K562 (cell line): ENCODE measurements around the gene TACR1. TPM values are rescaled to one million over a fixed set of nuclear protein-coding genes. Genes with fewer than 3 reads are reported as not detected.

Source experiments
- ATAC-seq: fragments of 200-7000 bp; cut with Tn5 transposase; 3 replicates; pipeline ENCODE4 v1.9.1; 2020; ENCODE audit warnings: moderate library complexity
- Bru-seq: library from RNA; stranded (reverse); fragments of 400-500 nt; gene quantifications from one replicate; lab custom pipeline; 2021; lab: Mats Ljungman, UMichigan
- BruChase-seq, 2 experiments: library from RNA; stranded (reverse); fragments of 400-500 nt; gene quantifications; one replicate each; lab custom pipeline; 2021; lab: Mats Ljungman, UMichigan
- BruUV-seq: library from RNA; stranded (reverse); fragments of 400-500 nt; replicated peaks from 2 replicates; lab custom pipeline; 2021; lab: Mats Ljungman, UMichigan
- CTCF ChIA-PET: fragments of 300-600 bp; formaldehyde crosslinking; extraction: SDS; loops from one replicate; lab custom pipeline; 2021; ENCODE audit warnings: low intra/inter-chr PET ratio; lab: Yijun Ruan, JAX
- POLR2A ChIA-PET: fragments of 300-600, 350-650 bp; sonication (Branson Sonifier 250); formaldehyde crosslinking; extraction: SDS; loops from one replicate; lab custom pipeline; 2021; ENCODE audit warnings: antibody characterized with exemption, inconsistent platforms; lab: Yijun Ruan, JAX
- DNase-seq, 4 experiments: peaks; one replicate each; pipeline versions ENCODE4 v3.0.0 to v3.0.0-alpha.2; 2011 to 2018; ENCODE audit warnings: low spot score in 3 of 4, mixed read lengths in 3 of 4; ENCODE audit errors: extremely low read depth in 1 of 4
- FAIRE-seq: peaks from 2 replicates; lab custom pipeline; 2011; peaks lifted over from hg19 to GRCh38; lab: Jason Lieb, UNC
- H2AFZ ChIP-seq: 2 replicates; pipeline ENCODE4 v1.6.0; 2011; ENCODE audit warnings: low read depth, low read length, control low read depth, inconsistent platforms
- H3K27ac ChIP-seq: fragments of 200-600 bp; 3 replicates; pipeline ENCODE4 v1.8.0; 2011; ENCODE audit warnings: low read depth, mild to moderate bottlenecking, control low read depth, inconsistent platforms, low read length, moderate library complexity, mixed read lengths; ENCODE audit errors: extremely low read depth
- H3K27me3 ChIP-seq, 2 experiments: fragments of 300-600 bp in 1 of 2; 2 replicates in 1 of 2; 3 replicates in 1 of 2; pipeline versions ENCODE4 v1.6.0 to v1.8.0; 2011; ENCODE audit warnings: inconsistent platforms in 2 of 2, low read length in 2 of 2, mild to moderate bottlenecking in 1 of 2, mixed read lengths in 1 of 2, moderate library complexity in 1 of 2; ENCODE audit not compliant: control insufficient read depth in 2 of 2, insufficient read depth in 2 of 2
- H3K36me3 ChIP-seq: fragments of 300-600 bp; 3 replicates; pipeline ENCODE4 v1.8.0; 2011; ENCODE audit warnings: mild to moderate bottlenecking, low read length, inconsistent platforms; ENCODE audit not compliant: control insufficient read depth, insufficient read depth
- H3K4me1 ChIP-seq, 2 experiments: fragments of 200-600 bp in 1 of 2; replicated peaks in 1 of 2; 2 replicates in 1 of 2; 3 replicates in 1 of 2; pipeline versions ENCODE4 v1.5.1 to v1.8.0; 2011; ENCODE audit warnings: inconsistent platforms in 2 of 2, low read length in 2 of 2, mild to moderate bottlenecking in 1 of 2, mixed read lengths in 1 of 2, moderate library complexity in 1 of 2; ENCODE audit not compliant: control insufficient read depth in 2 of 2, insufficient read depth in 2 of 2
- H3K4me2 ChIP-seq: 2 replicates; pipeline ENCODE4 v1.6.1; 2011; ENCODE audit warnings: low read length, control low read depth, inconsistent platforms, mixed read lengths; ENCODE audit not compliant: insufficient read depth
- H3K4me3 ChIP-seq: fragments of 200-600 bp; sonication (generic), shearing (Covaris generic); 2 replicates; pipeline ENCODE4 v1.5.1; 2016; ENCODE audit warnings: control low read depth, inconsistent platforms
- H3K79me2 ChIP-seq: fragments of 200-600 bp; 3 replicates; pipeline ENCODE4 v1.8.0; 2011; ENCODE audit warnings: low read length, inconsistent platforms; ENCODE audit not compliant: control insufficient read depth, insufficient read depth
- H3K9ac ChIP-seq, 2 experiments: 2 replicates each; pipeline versions ENCODE4 v1.6.0 to v1.6.1; 2011; ENCODE audit warnings: low read depth in 2 of 2, low read length in 2 of 2, control low read depth in 1 of 2, inconsistent platforms in 1 of 2, mild to moderate bottlenecking in 1 of 2, mixed read lengths in 1 of 2; ENCODE audit not compliant: insufficient read depth in 1 of 2
- H3K9me1 ChIP-seq: one replicate; pipeline ENCODE4 v1.6.0; 2011; ENCODE audit warnings: inconsistent platforms, mild to moderate bottlenecking, low read length, moderate library complexity; ENCODE audit not compliant: control insufficient read depth, insufficient read depth
- H3K9me3 ChIP-seq: replicated peaks from 2 replicates; pipeline ENCODE4 v1.5.1; 2011; ENCODE audit warnings: low read depth, low read length, inconsistent platforms; ENCODE audit not compliant: control insufficient read depth, insufficient read depth
- H4K20me1 ChIP-seq: replicated peaks from 2 replicates; pipeline ENCODE4 v1.6.1; 2011; ENCODE audit warnings: low read length, inconsistent platforms, mixed read lengths; ENCODE audit not compliant: control insufficient read depth, insufficient read depth
- CREM ChIP-seq: IDR thresholded peaks from 2 replicates; pipeline ENCODE4 v1.6.1; 2014; ENCODE audit warnings: antibody characterized with exemption, low read depth
- CTCFL ChIP-seq: IDR thresholded peaks from 2 replicates; pipeline ENCODE4 v1.6.1; 2011; ENCODE audit warnings: borderline replicate concordance, low read depth, mild to moderate bottlenecking, moderate library complexity, low read length; ENCODE audit not compliant: insufficient read depth, poor library complexity, severe bottlenecking
- HNRNPLL ChIP-seq: fragments of 200-400 bp; formaldehyde crosslinking; IDR thresholded peaks from 2 replicates; pipeline ENCODE4 v1.6.1; 2017; ENCODE audit warnings: low read length, low read depth, mild to moderate bottlenecking; ENCODE audit not compliant: poor library complexity, severe bottlenecking
- HSF4 ChIP-seq: fragments of 250-450 bp; sonication (Bioruptor Pico); IDR thresholded peaks from 2 replicates; pipeline ENCODE4 v2.1.2; 2022; ENCODE audit warnings: mild to moderate bottlenecking, moderate library complexity, borderline replicate concordance
- LCOR ChIP-seq: sonication (generic); formaldehyde crosslinking; IDR thresholded peaks from 2 replicates; pipeline ENCODE4 v1.8.0; 2022; ENCODE audit warnings: mild to moderate bottlenecking, missing genetic modification reagents
- PRMT5 ChIP-seq: sonication (generic); formaldehyde crosslinking; IDR thresholded peaks from 2 replicates; pipeline ENCODE4 v1.5.0; 2020; ENCODE audit warnings: missing genetic modification reagents
- TOE1 ChIP-seq, 2 experiments: fragments of 450-650 bp in 1 of 2; sonication (generic) in 1 of 2; formaldehyde crosslinking in 1 of 2; IDR thresholded peaks; 2 replicates each; pipeline versions ENCODE4 v1.7.1 to v1.8.0; 2016 to 2022; ENCODE audit warnings: borderline replicate concordance in 2 of 2, mild to moderate bottlenecking in 2 of 2, antibody characterized with exemption in 1 of 2, inconsistent platforms in 1 of 2, low read depth in 1 of 2, missing genetic modification reagents in 1 of 2, moderate library complexity in 1 of 2
- WGBS: fragments of 100-300 bp; shearing (Covaris generic); methylation state at CpG from one replicate; pipeline ENCODE4 v1.1.6; 2016; ENCODE audit warnings: low coverage, mixed read lengths; ENCODE audit not compliant: insufficient coverage; ENCODE audit errors: missing lambda C conversion rate; 5-methylcytosine and 5-hydroxymethylcytosine counted together
- in situ Hi-C: fragments of 300-500 bp; cut with MboI; formaldehyde crosslinking; loops from 4 replicates; pipeline ENCODE4 v1.15.0; 2018; ENCODE audit warnings: inconsistent platforms, mixed read lengths
- intact Hi-C: fragments of 100-400 bp; cut with micrococcal nuclease; formaldehyde crosslinking; loops from 2 replicates; pipeline ENCODE4 v1.14.2; 2022
- long read RNA-seq, 3 experiments: library from polyadenylated mRNA in 2 of 3; library from RNA in 1 of 3; unstranded in 2 of 3; stranded (forward) in 1 of 3; transcript quantifications; one replicate each; pipeline ENCODE4 v2.0.0, GENCODE V29; 2019 to 2022
- polyA minus RNA-seq, 3 experiments: library from RNA; depleted of rRNA, polyadenylated mRNA; stranded (reverse); fragments of >200 nt; gene quantifications; 2 replicates each; pipeline ENCODE4 v1.2.3, GENCODE V29; 2011
- polyA plus RNA-seq, 8 experiments: library from polyadenylated mRNA; depleted of rRNA in 4 of 8; stranded (reverse) in 5 of 8; unstranded in 3 of 8; fragments of >200 nt; fragmentation: Nextera tagmentation in 2 of 8; fragmentation: Illumina TruSeq in 1 of 8; extraction: Ambion mirVana in 2 of 8; extraction: Trizol in 1 of 8; gene quantifications; 2 replicates each; pipeline versions ENCODE4 v1.2.1 to v1.2.3, GENCODE V29; 2011 to 2014; ENCODE audit warnings: inconsistent platforms in 1 of 8, missing spikeins in 1 of 8
- total RNA-seq, 7 experiments: library from RNA; depleted of rRNA in 6 of 7; stranded (reverse); fragments of >200 nt in 6 of 7; fragmentation: Illumina TruSeq in 2 of 7; extraction: Trizol in 2 of 7; gene quantifications; 2 replicates each; pipeline versions ENCODE4 v1.2.1 to v1.2.3, GENCODE V29; 2011 to 2021; ENCODE audit warnings: low replicate concordance in 1 of 7
- TF ChIP-seq, protein P1 (sequence below), 3 experiments: IDR thresholded peaks in 2 of 3; conservative IDR thresholded peaks in 1 of 3; 2 replicates each; pipeline ENCODE4 v1.5.1; 2011 to 2012; ENCODE audit warnings: low read length in 3 of 3, mild to moderate bottlenecking in 3 of 3, control low read depth in 2 of 3, improper control_type of control experiment in 1 of 3, inconsistent platforms in 1 of 3, low read depth in 1 of 3, mixed read lengths in 1 of 3, moderate library complexity in 1 of 3; ENCODE audit not compliant: insufficient read depth in 2 of 3
- TF ChIP-seq, protein P2 (sequence below): sonication (generic); formaldehyde crosslinking; IDR thresholded peaks from 2 replicates; pipeline ENCODE4 v1.8.0; 2022; ENCODE audit warnings: mild to moderate bottlenecking, missing genetic modification reagents, borderline replicate concordance

Gene TACR1
- total RNA-seq (2011; cell fraction: chromatin; rRNA removed; ENCODE audit: low replicate concordance) = not detected in 2 replicates
- not detected in 2 replicates for total RNA-seq (2011; cell fraction: nucleolus; rRNA removed)
- total RNA-seq (2011; cell fraction: nucleoplasm; rRNA removed) = not detected in 2 replicates
- total RNA-seq (2014; rRNA removed) (not detected in 2 replicates), total RNA-seq (2014; rRNA removed; fragmentation: Illumina TruSeq; extraction: Trizol) (not detected in 2 replicates), total RNA-seq (2015; rRNA removed; fragmentation: Illumina TruSeq; extraction: Trizol) (not detected in 2 replicates), total RNA-seq (2021) (not detected in 2 replicates), polyA plus RNA-seq (2011; rRNA removed) (not detected in 2 replicates), polyA plus RNA-seq (2014; fragmentation: Illumina TruSeq; extraction: Trizol) (not detected in 2 replicates), polyA plus RNA-seq (2014; fragmentation: Nextera tagmentation; extraction: Ambion mirVana) (not detected), polyA plus RNA-seq (2014; rRNA removed) (not detected in 2 replicates), polyA minus RNA-seq (2011; rRNA and poly(A)+ RNA removed) (not detected in 2 replicates), Bru-seq, nascent RNA (not detected), BruChase-seq, experiment 1, labeled RNA remaining after a 2-hour chase (not detected), BruChase-seq, experiment 2, labeled RNA remaining after a 6-hour chase (not detected)
- not detected in 2 replicates for polyA plus RNA-seq (2011; cell fraction: cytosol; rRNA removed)
- not detected in 2 replicates for polyA plus RNA-seq (2011; cell fraction: nucleus; rRNA removed)
- polyA plus RNA-seq (2012) = 0.01 TPM in 1 of 2 replicates, not detected in the other
- not detected in 2 replicates for polyA minus RNA-seq (2011; cell fraction: cytosol; rRNA and poly(A)+ RNA removed)
- not detected in 2 replicates for polyA minus RNA-seq (2011; cell fraction: nucleus; rRNA and poly(A)+ RNA removed)
- long read RNA-seq, experiment 1, partial matches to known transcripts = 0 of 1 reads
- long read RNA-seq, experiment 1, other reads (novel, unspliced or antisense) = 1 of 1 reads
- long read RNA-seq, experiment 2 = 0 reads
- long read RNA-seq, experiment 3 = 0 reads

DNA sequence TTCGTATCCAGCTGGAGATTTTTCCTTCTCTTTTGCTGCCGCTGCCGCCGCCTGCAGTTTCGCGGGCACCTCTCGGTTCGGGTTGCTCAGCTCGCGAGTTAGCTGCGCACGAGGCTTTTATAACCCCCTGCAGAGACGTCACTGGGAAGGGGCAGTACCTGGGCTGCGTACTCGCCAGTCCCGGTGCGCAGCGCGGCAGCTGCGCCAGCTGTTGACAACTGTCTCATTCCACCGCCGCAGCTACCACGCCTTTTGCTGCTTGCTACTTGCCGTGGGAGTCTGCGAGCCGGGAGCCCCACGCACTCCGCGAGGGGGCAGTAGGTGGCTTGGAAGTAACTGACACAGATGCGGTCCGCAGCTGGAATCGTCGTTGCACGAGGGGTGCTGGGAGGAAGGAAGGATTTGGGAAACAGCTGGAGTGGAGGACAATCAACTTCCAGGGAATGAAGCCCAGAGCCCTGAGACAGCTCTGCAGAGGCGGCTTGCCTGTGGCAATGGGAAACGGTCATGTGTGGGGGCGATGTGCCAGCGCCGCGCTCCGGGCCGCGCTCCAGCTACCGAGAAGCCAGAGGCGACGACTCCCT, at the start of gene TACR1:
Gene TACR1 (minus strand): TSS at position 93 of the 584 bp plus-strand sequence. CDS start 586 bp downstream, outside the sequence.
- intact Hi-C loops = no loop called here
- ChIA-PET POLR2A (interaction anchor here (0.6 kb wide), 1 partner anchor 333 kb away, joined by 4 read pairs; no protein-coding TSS in a partner anchor), CTCF (no interaction called here)
- WGBS = 11% methylated on average over 43 of the region's 46 CpGs
- FAIRE-seq (no peak), DNase-seq (peak; percentile 21 to 45 (median 32)), ATAC-seq (peak; percentile 88)
- Histone ChIP-seq H3K36me3 (no peaks in the 10 kb centered on the region), H3K9me3 (no peaks in the 10 kb centered on the region), H3K4me3 (no peak within 1 kb of the TSS), H3K9ac (no peak within 1 kb of the TSS), H2AFZ (no peak within 1 kb of the TSS), H3K27ac (no peak within 1 kb of the TSS), H3K4me2 (no peak within 1 kb of the TSS), H4K20me1 (no peaks in the 10 kb centered on the region), H3K4me1 (peaks cover 0 to 10% of the 10 kb centered on the region in 2 experiments; a peak in 1 of 5 replicates), H3K27me3 (peaks cover 10 to 33% of the 10 kb centered on the region in 2 experiments), H3K9me1 (no peaks in the 10 kb centered on the region), H3K79me2 (no peaks in the 10 kb centered on the region)
- in situ Hi-C loops = no loop called here
- no TSS peak for BruUV-seq
- peak; percentile 80 for TF ChIP-seq CTCFL
- no peak for TF ChIP-seq PRMT5 (CRISPR knock-in tag)
- TF ChIP-seq LCOR (CRISPR knock-in tag) = no peak
- peak; percentile 77 for TF ChIP-seq HNRNPLL
- TF ChIP-seq, protein P1, sequence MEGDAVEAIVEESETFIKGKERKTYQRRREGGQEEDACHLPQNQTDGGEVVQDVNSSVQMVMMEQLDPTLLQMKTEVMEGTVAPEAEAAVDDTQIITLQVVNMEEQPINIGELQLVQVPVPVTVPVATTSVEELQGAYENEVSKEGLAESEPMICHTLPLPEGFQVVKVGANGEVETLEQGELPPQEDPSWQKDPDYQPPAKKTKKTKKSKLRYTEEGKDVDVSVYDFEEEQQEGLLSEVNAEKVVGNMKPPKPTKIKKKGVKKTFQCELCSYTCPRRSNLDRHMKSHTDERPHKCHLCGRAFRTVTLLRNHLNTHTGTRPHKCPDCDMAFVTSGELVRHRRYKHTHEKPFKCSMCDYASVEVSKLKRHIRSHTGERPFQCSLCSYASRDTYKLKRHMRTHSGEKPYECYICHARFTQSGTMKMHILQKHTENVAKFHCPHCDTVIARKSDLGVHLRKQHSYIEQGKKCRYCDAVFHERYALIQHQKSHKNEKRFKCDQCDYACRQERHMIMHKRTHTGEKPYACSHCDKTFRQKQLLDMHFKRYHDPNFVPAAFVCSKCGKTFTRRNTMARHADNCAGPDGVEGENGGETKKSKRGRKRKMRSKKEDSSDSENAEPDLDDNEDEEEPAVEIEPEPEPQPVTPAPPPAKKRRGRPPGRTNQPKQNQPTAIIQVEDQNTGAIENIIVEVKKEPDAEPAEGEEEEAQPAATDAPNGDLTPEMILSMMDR (IDR thresholded peaks at IDR 0.05 in 2 of 3, conservative IDR thresholded peaks at IDR 0.05 in 1 of 3; ENCODE audit: insufficient read depth in 2 of 3, low read depth in 1 of 3, low read length in 3 of 3) = peak; percentile 35 to 46 (median 39); a peak in 4 of 6 replicates
- TF ChIP-seq HSF4 (CRISPR knock-in tag) = no peak
- no peak for TF ChIP-seq TOE1 (IDR thresholded peaks at IDR 0.05; ENCODE audit: borderline replicate concordance)
- no peak for TF ChIP-seq TOE1 (CRISPR knock-in tag; IDR thresholded peaks at IDR 0.05; ENCODE audit: borderline replicate concordance, low read depth)
- TF ChIP-seq, protein P2, sequence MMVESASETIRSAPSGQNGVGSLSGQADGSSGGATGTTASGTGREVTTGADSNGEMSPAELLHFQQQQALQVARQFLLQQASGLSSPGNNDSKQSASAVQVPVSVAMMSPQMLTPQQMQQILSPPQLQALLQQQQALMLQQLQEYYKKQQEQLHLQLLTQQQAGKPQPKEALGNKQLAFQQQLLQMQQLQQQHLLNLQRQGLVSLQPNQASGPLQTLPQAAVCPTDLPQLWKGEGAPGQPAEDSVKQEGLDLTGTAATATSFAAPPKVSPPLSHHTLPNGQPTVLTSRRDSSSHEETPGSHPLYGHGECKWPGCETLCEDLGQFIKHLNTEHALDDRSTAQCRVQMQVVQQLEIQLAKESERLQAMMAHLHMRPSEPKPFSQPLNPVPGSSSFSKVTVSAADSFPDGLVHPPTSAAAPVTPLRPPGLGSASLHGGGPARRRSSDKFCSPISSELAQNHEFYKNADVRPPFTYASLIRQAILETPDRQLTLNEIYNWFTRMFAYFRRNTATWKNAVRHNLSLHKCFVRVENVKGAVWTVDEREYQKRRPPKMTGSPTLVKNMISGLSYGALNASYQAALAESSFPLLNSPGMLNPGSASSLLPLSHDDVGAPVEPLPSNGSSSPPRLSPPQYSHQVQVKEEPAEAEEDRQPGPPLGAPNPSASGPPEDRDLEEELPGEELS = no peak
- TF ChIP-seq CREM = no peak
